WI38 (cell line): ENCODE results near the gene IL1RAPL2.

ENCODE experiments used
- H3K4me3 ChIP-seq: 2 replicates; pipeline ENCODE4 v1.5.1; 2011; ENCODE audit warnings: low read depth, mild to moderate bottlenecking, control low read depth, low read length
- TF ChIP-seq, protein P1 (sequence below): IDR thresholded peaks from 2 replicates; pipeline ENCODE4 v1.5.1; 2012; ENCODE audit warnings: low read depth, mild to moderate bottlenecking, control low read depth, low read length

The IL1RAPL2 gene

DNA sequence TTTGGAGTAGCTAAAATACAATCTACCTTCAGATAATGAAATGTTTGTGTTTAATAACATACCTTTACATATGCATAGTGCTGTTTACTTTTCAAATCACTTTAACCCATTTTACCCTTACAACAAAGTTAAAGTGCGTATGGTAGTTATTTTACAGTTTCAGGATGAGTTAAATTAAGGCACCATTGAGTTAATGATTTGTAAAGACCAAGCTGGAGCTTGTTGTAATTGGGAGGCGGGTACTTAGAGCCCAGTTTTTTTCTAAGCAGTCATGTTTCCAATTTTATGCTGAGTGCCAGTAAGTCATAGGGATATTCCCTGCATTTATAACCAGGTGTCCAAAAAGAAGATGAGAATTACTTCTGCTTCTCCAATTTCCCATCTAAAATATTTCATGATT lies 1172.2 kb downstream of the IL1RAPL2 start:
- TF ChIP-seq, protein P1, sequence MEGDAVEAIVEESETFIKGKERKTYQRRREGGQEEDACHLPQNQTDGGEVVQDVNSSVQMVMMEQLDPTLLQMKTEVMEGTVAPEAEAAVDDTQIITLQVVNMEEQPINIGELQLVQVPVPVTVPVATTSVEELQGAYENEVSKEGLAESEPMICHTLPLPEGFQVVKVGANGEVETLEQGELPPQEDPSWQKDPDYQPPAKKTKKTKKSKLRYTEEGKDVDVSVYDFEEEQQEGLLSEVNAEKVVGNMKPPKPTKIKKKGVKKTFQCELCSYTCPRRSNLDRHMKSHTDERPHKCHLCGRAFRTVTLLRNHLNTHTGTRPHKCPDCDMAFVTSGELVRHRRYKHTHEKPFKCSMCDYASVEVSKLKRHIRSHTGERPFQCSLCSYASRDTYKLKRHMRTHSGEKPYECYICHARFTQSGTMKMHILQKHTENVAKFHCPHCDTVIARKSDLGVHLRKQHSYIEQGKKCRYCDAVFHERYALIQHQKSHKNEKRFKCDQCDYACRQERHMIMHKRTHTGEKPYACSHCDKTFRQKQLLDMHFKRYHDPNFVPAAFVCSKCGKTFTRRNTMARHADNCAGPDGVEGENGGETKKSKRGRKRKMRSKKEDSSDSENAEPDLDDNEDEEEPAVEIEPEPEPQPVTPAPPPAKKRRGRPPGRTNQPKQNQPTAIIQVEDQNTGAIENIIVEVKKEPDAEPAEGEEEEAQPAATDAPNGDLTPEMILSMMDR, result no peak
- no peak overlapping the region for H3K4me3 ChIP-seq

DNA sequence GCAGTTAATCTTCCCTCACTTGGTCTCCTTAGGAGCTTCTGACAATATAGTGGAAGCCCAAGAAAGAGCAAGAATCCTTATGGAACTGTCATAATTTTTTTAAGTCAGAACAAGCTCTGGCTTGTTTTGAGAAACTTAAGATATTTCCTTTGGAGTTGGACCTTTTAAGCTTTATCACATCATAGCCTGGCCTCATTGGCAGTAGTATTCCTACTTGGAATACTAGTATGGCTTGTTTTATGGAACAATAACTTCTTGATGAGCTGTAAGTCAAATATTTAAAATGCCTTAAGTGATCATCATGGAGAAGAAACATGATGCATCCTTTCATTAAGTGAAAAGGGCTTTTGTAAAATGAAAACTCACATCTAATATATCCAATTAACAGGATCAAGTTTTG lies 1178.3 kb downstream of the IL1RAPL2 start:
- H3K4me3 ChIP-seq, result no peak overlapping the region
- TF ChIP-seq, protein P1, result no peak

DNA sequence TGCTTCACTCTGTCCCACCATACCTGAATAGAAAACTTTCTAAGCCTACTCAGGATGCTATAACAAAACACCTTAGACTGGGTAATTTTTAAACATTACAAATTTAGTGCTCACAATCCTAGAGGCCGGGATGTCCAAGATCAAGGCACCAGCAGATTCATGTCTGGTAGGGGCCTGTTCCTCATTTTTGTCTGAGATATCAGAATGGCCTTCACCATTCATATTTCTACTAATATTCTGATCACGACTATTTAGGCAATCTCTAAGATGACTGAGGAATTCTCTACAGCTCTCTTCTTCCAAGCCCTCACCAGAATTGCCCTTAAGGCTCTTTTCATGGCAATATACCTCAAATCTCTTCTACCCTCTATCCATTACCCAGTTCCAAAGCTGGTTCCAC lies 1178.9 kb downstream of the IL1RAPL2 start:
- TF ChIP-seq, protein P1, result no peak
- no peak overlapping the region for H3K4me3 ChIP-seq

DNA sequence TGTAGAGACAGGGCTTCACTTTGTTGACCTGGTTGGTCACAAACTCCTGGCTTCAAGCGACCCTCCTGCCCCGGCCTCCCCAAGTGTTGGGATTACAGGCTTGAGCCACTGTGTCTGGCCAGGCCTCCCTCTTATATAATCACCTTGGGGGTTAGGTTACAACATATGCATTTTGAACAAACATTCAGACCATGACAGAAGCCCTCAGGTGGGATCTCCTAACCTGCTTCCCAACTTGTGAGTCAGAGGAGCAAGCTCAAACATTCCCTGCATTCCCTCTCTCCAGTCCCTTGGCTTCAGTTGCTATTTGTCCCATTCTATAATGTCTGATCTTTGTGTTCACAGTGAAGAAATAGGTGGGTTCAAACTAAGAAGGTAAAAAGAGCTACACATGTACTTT lies 1179.9 kb downstream of the IL1RAPL2 start:
- TF ChIP-seq, protein P1, result no peak
- H3K4me3 ChIP-seq, result no peak overlapping the region

DNA sequence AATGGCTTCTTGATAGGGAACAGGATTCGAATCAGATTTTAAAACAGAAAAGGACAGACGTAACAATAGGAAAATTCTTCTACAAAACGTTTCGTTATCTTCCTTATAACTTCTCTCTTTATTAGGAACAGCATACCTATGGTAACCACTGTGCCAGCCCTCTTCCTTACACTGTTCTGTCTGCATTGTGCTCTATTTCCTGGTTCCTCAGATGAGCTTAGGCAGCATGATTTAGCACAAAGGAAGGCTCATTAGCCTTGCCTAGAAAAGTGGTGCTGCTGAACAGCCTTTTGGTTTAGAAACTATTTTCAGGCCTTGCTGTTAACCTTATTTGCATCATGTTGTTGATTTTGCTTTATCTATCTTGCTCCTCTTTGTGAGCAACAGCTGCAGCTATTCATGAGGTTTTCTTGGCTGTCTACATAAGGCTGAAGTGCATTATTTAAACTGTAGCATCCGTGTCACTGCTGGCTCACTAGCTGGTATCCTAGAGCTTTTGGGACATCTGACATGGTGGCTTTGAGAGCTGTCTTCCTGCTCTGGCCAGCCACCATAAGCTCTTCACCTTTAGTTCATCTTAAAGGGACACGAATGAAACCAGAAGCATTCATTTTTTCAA lies 1186.4 kb downstream of the IL1RAPL2 start:
- no peak overlapping the region for H3K4me3 ChIP-seq
- TF ChIP-seq, protein P1, result no peak

DNA sequence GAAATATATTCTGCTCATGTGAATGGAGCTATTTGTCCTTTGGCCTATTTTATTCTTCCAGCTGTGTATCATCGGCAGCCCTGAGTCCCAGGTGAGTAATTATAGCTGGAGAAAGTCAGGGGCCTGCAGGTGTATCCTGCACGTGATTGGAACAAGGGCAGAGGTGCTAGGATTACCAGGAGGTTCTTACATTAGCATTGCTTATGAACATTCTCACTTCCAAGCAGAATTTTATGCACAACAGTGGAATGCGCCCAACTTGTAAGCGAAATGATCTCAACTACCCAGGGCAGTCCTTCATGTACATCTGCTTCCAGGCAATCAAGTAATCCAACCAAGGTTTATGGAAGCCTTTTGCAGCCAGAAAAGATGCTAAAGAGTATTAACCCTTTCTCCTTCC lies 1187.4 kb downstream of the IL1RAPL2 start:
- TF ChIP-seq, protein P1, result no peak
- no peak overlapping the region for H3K4me3 ChIP-seq

DNA sequence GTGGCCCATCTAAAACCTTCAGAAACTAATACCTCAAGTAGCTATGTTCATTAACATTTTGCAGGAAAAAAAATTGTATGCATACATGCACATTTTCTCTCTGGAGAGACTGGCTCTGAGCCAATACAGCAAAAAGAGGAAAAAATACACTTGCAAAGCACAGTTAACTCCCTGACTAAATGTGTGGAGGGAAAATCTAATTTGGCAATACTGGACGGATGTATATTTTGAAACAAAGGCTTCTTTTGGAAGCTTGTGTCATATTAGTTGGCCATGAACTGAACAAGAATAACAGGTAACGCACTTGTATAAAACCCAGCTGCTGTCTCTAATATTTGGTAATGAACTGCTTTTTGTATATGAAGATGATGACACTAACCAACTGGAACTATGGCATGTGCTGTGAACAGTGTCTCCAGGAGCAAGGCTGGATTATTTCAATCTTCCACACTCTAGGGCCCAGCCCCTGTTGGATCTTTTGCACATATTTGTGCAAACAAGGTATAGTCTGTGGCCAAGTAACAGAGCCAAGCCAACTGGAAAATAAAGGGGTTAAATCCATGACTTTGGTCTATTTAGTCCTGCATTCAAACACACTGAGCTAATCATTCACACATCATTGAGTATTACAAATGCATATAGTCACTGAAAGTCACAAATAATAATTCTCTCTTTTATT lies 1188.4 kb downstream of the IL1RAPL2 start:
- TF ChIP-seq, protein P1, result no peak
- no peak overlapping the region for H3K4me3 ChIP-seq
